GM19043 (cell line): Measurements from ENCODE around the gene NDE1.
"Not testable (repeated sequence)": the region's sequence is repeated elsewhere in the genome, so short reads cannot be mapped to it uniquely, and the experiment has no call there.

Source experiments
- ATAC-seq: cut with Tn5 transposase; IDR thresholded peaks from one replicate; pipeline ENCODE4 v1.9.1; 2021; ENCODE audit warnings: low read depth; ENCODE audit not compliant: unreplicated experiment

Gene NDE1

DNA sequence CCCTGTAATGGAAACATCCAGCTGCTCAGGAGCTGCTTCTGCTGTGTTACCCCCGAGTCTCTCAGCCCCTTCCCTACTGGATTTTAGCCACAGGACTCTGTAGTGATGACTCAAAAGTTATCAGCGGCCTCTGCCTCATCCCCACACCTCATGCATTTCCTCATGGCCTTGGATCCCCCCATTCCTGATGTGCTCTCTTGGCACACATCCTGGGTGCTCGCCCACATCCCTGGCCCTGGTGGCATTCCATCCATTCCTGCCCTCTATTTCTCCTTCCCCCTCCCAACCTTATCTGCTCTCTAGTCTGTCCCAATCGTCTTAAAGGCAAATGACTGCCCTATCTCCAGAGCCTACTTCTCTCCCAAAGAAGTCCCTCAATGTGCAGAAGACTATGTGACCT lies 31.7 kb upstream of the NDE1 start:
- no peak for ATAC-seq

DNA sequence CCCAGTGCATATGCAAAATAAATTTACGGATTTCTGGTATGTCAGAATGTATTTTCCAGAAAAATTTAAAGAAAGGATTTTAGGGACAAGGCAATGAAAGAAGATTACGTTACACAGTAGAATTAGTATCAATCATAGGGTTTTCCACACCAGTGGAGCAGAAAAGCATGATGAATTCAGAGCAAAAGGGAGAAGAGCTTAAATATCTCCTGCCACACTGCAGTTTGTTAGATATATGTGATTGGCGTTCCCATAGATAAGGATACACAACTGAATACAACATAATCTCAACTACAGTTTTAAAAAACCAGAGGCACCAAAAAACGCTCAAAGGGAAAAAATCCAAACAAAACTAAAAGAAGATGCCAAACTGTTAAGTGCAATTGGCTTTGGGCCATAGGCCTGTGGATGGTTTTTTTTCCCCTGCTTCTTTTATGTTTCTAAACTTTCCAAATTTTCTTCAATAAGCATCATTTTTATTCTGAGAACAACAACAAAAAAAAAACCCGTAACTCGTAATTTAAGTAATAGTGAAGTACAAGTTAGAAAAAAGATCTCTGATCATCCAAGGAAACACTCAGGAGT lies 29.3 kb upstream of the NDE1 start:
- no peak for ATAC-seq

DNA sequence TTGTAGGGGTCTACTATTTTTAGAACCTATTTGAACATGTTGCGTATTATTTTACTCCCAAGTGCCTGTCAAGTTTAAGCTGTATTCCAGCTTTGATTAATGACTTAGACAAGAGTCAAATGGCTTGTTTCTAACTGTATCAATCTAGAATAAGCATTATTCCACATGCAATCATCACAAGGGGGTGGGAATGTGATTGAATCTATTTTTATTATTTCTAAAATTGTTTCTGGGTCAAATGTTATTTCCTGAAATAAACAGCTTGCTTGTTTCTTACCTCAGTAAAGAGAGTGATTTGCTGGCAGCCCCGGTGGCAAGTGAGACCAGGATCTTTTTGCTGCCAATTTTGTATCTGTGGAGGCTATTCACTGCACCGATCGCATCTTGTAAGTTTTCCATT lies 28.6 kb upstream of the NDE1 start:
- no peak for ATAC-seq

- no peak for ATAC-seq
These were observed 28.2 kb upstream of the NDE1 start for GRCh38 chr16:15621889-15622288.

GRCh38 chr16:15631730-15632409 lies 18.2 kb upstream of the NDE1 start:
- no peak for ATAC-seq

DNA sequence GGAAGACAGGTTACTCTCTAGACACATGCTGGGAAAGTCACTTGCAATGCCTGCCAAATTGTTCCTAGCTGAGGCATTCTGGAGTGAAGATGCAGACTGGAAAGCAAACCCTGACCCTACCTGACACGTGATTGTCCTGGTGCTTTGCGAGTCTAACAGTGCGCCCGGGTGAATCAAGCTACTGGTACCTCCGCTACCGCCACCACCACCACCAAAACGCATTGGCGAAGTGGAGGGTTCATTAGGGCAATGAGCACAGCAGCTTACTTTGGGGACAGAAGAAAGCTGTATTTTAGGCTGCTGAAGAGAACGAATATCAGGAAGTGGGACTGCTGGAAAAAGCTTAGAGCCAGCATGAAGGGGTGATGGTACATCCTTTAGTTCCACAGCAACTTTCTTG lies 14.1 kb upstream of the NDE1 start:
- ATAC-seq = no peak

DNA sequence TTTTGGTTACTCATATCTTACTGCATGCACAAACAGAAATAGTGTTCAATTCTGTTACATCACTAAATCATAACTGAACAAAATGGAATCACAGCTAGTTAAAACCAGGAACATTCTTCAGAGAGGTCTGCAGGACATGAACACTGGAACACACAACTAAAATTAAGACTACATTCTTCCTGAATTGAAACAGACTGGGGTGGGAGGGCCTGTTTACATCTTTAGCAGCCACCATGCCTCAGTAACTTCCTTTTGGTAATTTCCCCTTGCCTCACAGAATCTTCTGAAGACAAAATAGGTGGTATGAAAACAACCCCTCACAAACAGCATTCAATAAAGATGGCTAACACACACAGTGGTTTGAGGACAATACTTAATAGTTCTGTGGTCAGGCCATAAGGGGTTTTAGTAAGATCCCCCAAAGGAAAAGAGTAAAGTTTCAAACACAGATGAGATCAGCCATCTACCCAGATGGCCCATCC lies 13.6 kb upstream of the NDE1 start:
- no peak for ATAC-seq

DNA sequence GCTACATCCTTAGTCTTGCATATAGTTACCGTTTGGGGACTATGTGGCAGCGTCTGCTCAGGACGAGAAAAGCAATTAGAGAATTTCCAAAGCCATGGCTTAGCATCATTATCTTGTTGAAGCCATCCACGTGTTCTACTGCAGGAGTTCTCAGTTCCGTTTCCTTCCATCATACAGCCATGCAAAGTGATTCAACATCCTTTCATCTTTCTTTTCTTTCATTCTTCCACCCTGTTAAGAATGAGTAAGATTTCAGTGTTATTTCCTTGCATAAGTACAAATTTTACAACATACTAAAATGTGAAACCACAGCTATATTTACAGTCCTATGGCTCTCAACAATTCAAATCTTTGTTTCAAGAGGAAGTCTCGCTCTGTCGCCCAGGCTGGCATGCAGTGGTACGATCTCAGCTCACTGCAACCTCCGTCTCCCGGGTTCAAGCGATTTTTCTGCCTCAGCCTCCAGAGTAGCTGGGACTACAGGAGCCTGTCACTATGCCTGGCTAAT lies 10.9 kb upstream of the NDE1 start:
- ATAC-seq = no peak

DNA sequence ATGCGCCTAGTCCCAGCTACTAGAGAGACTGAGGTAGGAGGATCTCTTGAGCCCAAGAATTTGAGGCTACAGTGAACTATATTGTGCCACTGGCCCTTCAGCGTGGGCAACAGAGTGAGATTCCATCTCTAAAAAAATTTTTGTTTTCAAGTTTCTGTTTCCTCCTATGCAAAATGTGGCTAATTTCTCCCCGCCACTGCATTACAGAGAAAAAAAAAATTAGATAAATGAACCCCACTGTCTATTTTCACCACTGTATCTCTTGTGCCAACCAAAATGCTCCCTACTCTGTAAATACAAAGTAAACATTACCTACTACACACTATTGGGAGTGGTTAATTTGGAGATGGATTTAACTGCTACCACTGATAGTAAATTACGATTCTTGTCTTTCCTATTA lies 9.1 kb upstream of the NDE1 start:
- ATAC-seq = no peak

- ATAC-seq = no peak
These were observed 8.1 kb upstream of the NDE1 start for GRCh38 chr16:15641753-15642556.

GRCh38 chr16:15642557-15643047 lies 7.4 kb upstream of the NDE1 start:
- peak; percentile 62 for ATAC-seq

DNA sequence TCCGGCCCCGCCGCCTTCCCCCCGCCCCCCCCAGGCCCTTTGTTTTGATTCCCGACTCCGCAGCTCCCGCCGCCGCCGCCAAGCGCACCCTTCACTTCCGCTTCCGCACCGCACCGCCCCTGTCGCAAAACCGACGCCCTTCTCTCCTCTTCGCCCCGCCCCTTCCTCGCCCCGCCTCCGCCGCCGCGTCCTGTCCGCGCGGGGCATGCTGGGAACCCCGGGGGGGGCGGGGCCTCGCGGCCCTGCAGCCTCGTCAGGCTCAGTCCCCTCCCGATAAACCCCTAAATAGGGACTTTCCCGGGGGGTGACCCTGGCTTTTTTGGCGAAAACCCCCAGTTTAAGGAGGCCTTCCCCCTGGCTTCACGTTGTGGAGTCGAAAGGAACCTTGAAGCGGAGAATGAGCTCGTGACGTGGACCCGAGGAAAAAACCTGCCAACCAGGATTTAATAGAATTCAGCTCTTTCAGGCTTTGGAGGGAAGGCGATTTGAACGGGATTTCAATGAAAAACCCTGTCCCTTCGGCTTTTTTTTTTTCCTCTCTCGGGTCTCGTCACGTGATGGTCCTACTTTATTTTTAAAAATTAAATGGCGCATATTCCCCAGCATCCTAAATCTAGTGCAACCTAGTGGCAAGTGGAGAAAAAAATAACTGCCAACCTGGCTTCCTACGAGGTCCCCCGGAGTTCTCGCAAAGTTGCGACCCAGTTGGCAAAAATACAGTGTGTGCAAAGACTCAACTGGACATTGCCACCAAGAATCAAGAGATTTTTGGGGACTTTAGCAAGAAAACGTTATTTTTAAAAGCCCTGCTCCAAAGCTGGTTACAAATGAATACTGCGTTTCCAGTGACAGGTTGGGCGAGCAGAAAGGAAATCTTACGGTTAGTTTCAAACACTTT lies 6.7 kb upstream of the NDE1 start, which contains the start of gene MARF1:
MARF1 (minus strand) TSS at position 107 of the 898 bp plus-strand sequence. CDS start 3,921 bp downstream, outside the sequence.
- ATAC-seq = peak; percentile 20

DNA sequence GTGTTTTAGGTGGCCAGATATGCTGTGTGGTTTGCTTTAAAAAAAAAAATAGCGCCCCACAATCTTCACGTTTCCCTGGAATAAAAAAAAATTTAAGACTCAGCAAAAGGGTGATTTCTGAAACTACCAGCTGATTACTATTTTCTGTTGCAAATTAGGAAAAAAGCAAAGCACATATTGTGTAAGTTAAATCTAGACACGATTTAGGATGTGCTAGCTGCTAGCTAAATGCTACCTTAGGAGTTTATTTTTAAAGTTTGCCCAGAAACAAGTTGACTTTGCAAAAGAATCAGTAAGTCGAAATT lies 6.1 kb upstream of the NDE1 start:
- no peak for ATAC-seq

DNA sequence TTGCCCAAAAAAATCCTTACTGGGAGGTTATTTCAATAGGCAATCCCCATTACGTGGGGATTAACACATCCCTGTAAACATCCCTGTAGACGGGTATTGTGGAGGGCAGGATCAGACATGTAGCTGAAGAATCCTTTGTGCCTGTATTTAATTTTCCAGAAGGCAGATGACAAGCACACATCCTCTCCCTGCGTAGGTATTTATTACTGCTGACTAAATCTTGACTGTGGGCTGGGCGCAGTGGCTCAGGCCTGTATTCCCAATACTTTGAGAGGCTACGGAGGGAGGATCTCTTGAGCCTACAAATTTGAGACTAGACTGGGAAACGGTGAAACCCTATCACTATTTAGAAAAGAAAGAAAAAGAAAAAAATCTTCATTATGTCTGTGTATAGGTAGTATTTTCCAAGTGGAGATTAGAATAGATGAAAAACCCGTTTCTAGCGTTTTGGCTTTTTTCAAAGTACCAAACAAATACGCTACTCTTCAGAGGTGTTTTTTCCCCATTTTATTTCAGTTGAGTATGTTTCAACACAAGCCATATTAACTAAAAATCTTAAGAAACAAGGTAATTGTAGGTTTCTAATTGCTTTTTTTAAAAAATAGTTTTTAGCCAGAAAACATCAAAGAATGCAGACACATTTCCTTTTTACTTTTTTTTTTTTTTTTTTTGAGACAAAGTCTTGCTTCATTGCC lies 5.6 kb upstream of the NDE1 start:
- no peak for ATAC-seq

- ATAC-seq = not testable (repeated sequence)
These were observed 5.0 kb upstream of the NDE1 start for GRCh38 chr16:15644962-15645465.

- ATAC-seq = not testable (repeated sequence)
These were observed 3.3 kb upstream of the NDE1 start for GRCh38 chr16:15646557-15647293.

- no peak for ATAC-seq
These were observed 2.6 kb upstream of the NDE1 start for GRCh38 chr16:15647294-15648014.

GRCh38 chr16:15648135-15648730 lies 1.8 kb upstream of the NDE1 start:
- no peak for ATAC-seq
